Measurements from ENCODE around the gene FBXO10. TPM values are rescaled to one million over a fixed set of nuclear protein-coding genes. Genes with fewer than 3 reads are reported as not detected.
A peak's percentile ranks its signal among the peaks of the same experiment; 100 is the strongest.

The FBXO10 gene
- total and polyA plus RNA-seq, 10 of the 15 experiments (the other 5 are each of a cell fraction or from before 2014, with no cell fraction given): 1.6 to 17.2 (median 9.6) TPM

DNA sequence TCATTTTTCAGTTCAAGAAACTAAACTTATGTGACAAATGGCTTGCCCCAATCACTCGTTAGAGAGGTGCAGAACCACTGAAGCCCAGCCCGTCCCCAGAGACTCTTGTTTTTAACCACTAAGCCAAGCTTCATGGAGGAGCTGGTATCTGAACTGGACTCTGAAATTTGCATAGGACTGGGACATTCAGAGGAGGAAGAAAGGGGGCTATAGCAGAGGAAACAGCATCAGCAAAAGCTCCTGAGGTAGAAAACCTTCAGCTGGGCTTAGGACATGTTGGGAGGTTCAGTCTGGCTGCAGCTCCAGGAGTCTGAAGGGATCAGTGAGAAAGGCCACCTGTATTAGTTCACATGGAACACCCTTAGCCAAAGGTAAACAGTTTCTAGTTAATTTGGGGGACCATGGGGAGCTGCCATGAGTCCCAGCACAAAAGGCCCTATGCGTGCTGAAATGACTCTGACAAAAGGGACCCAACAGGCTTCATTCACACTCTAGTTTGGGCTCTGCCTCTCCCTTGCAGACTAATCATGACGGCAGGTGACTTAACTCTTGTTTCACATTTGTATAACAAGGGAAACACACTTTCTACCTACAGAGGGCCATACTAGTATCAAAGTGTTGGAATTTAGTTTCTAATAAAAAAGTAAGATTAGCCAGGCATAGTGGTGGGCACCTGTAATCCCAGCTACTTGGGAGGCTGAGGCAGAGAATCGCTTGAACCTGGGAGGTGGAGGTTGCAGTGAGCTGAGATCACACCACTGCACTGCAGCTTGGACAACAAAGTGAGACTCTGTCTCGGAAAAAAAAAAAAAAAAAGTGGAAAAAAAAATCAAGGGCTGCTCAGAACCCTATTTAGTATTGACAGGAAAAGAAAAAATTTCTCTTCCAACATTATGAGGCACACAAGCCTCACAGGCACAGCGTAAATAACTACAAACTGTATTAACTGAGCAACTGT, 10.2 kb downstream of the FBXO10 start (continued):
- TF ChIP-seq SP1 (IDR thresholded peaks at IDR 0.05; ENCODE audit: low read depth, low read length): peak; percentile 8
- no peak for TF ChIP-seq HDAC2 (IDR thresholded peaks at IDR 0.05)
- TF ChIP-seq, protein P1, sequence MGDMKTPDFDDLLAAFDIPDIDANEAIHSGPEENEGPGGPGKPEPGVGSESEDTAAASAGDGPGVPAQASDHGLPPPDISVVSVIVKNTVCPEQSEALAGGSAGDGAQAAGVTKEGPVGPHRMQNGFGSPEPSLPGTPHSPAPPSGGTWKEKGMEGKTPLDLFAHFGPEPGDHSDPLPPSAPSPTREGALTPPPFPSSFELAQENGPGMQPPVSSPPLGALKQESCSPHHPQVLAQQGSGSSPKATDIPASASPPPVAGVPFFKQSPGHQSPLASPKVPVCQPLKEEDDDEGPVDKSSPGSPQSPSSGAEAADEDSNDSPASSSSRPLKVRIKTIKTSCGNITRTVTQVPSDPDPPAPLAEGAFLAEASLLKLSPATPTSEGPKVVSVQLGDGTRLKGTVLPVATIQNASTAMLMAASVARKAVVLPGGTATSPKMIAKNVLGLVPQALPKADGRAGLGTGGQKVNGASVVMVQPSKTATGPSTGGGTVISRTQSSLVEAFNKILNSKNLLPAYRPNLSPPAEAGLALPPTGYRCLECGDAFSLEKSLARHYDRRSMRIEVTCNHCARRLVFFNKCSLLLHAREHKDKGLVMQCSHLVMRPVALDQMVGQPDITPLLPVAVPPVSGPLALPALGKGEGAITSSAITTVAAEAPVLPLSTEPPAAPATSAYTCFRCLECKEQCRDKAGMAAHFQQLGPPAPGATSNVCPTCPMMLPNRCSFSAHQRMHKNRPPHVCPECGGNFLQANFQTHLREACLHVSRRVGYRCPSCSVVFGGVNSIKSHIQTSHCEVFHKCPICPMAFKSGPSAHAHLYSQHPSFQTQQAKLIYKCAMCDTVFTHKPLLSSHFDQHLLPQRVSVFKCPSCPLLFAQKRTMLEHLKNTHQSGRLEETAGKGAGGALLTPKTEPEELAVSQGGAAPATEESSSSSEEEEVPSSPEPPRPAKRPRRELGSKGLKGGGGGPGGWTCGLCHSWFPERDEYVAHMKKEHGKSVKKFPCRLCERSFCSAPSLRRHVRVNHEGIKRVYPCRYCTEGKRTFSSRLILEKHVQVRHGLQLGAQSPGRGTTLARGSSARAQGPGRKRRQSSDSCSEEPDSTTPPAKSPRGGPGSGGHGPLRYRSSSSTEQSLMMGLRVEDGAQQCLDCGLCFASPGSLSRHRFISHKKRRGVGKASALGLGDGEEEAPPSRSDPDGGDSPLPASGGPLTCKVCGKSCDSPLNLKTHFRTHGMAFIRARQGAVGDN (IDR thresholded peaks at IDR 0.05): no peak

DNA sequence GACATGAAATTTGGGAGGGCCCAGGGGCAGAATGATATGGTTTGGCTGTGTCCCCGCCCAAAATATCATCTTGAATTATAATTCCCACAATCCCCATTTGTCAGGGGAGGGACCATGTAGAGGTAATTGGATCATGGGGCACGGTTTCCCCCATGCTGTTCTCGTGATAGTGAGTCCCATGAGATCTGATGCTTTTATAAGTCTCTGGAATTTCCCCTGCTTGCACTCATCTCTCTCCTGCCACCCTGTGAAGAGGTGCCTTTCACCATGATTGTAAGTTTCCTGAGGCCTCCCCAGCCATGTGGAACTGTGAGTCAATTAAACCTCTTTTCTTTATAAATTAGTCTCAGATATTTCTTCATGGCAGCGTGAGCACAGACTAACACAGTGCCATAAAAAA, 11.3 kb downstream of the FBXO10 start:
- SMC1A ChIA-PET (ENCODE audit: uncharacterized antibody, unreplicated experiment): interaction anchor here (1.1 to 3.4 kb wide), 4 partner anchors 11 to 78 kb away, joined by 3 to 26 read pairs (median 9); partner anchors contain the start of genes FBXO10 and TOMM5
- H3K36me3 ChIP-seq (ENCODE audit: control insufficient read depth in 2 of 2, insufficient read depth in 2 of 2, low read length in 1 of 2): no peaks in the 10 kb centered on the region; a peak in 1 of 4 replicates
- TF ChIP-seq JUNB (IDR thresholded peaks at IDR 0.05) (no peak), SREBF1 (IDR thresholded peaks at IDR 0.05; ENCODE audit: low read length) (no peak), EED (IDR thresholded peaks at IDR 0.05; ENCODE audit: low read depth) (0 out of 2 replicates have a peak, but pooled peaks have one; percentile 3), ZBED1 (IDR thresholded peaks at IDR 0.05; ENCODE audit: borderline replicate concordance) (no peak), RBBP5 (conservative IDR thresholded peaks at IDR 0.05) (no peak), TARDBP (IDR thresholded peaks at IDR 0.05; ENCODE audit: borderline replicate concordance) (no peak), CBX5 (IDR thresholded peaks at IDR 0.05; ENCODE audit: low read depth) (peak; percentile 97)
- TF ChIP-seq, protein P2, sequence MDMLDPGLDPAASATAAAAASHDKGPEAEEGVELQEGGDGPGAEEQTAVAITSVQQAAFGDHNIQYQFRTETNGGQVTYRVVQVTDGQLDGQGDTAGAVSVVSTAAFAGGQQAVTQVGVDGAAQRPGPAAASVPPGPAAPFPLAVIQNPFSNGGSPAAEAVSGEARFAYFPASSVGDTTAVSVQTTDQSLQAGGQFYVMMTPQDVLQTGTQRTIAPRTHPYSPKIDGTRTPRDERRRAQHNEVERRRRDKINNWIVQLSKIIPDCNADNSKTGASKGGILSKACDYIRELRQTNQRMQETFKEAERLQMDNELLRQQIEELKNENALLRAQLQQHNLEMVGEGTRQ (IDR thresholded peaks at IDR 0.05; ENCODE audit: borderline replicate concordance, low read depth, low read length): no peak
- TF ChIP-seq, protein P3, sequence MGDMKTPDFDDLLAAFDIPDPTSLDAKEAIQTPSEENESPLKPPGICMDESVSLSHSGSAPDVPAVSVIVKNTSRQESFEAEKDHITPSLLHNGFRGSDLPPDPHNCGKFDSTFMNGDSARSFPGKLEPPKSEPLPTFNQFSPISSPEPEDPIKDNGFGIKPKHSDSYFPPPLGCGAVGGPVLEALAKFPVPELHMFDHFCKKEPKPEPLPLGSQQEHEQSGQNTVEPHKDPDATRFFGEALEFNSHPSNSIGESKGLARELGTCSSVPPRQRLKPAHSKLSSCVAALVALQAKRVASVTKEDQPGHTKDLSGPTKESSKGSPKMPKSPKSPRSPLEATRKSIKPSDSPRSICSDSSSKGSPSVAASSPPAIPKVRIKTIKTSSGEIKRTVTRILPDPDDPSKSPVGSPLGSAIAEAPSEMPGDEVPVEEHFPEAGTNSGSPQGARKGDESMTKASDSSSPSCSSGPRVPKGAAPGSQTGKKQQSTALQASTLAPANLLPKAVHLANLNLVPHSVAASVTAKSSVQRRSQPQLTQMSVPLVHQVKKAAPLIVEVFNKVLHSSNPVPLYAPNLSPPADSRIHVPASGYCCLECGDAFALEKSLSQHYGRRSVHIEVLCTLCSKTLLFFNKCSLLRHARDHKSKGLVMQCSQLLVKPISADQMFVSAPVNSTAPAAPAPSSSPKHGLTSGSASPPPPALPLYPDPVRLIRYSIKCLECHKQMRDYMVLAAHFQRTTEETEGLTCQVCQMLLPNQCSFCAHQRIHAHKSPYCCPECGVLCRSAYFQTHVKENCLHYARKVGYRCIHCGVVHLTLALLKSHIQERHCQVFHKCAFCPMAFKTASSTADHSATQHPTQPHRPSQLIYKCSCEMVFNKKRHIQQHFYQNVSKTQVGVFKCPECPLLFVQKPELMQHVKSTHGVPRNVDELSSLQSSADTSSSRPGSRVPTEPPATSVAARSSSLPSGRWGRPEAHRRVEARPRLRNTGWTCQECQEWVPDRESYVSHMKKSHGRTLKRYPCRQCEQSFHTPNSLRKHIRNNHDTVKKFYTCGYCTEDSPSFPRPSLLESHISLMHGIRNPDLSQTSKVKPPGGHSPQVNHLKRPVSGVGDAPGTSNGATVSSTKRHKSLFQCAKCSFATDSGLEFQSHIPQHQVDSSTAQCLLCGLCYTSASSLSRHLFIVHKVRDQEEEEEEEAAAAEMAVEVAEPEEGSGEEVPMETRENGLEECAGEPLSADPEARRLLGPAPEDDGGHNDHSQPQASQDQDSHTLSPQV (IDR thresholded peaks at IDR 0.05): no peak

More for the DNA sequence above, 11.3 kb downstream of the FBXO10 start:
- ATAC-seq (no peak), FAIRE-seq (no peak), DNase-seq (ENCODE audit: low read depth, low spot score) (no peak)
- H2AFZ ChIP-seq (ENCODE audit: control insufficient read depth, low read depth, low read length): no peak overlapping the region
- H3K4me1 ChIP-seq (ENCODE audit: control insufficient read depth, insufficient read depth, low read length): peaks cover 53% of the 10 kb centered on the region
- no TSS peak for BruUV-seq (replicated peaks)
- H3K4me3 ChIP-seq: 0 out of 2 replicates have a peak overlapping the region, but pooled peaks have one; percentile 14
- H3K9ac ChIP-seq (ENCODE audit: control insufficient read depth, insufficient read depth, low read length): no peak overlapping the region
- H3K27ac ChIP-seq (ENCODE audit: control insufficient read depth, insufficient read depth): peak overlapping the region; percentile 95
- peaks cover 16% of the 10 kb centered on the region for H3K79me2 ChIP-seq (ENCODE audit: control insufficient read depth, insufficient read depth, low read length)
- in situ Hi-C loops (cut with MboI) (no loop called here), intact Hi-C loops (cut with micrococcal nuclease; ENCODE audit: unreplicated experiment) (loop anchor here (1.0 to 5.0 kb wide), 2 partner anchors 33 to 156 kb away; no protein-coding TSS in a partner anchor)
- ChIA-PET RAD21 (ENCODE audit: unreplicated experiment) (interaction anchor here (1.1 to 2.1 kb wide), 3 partner anchors 9 to 78 kb away, joined by 3 to 13 read pairs (median 9); partner anchors contain the start of genes POLR1E and TOMM5), POLR2A (interaction anchor here (0.6 to 2.6 kb wide), 5 partner anchors 27 to 1172 kb away, joined by 3 to 9 read pairs (median 4); partner anchors contain the start of genes POLR1E and TOMM5), CTCF (interaction anchor here (1.3 to 3.7 kb wide), 3 partner anchors 11 to 25 kb away, joined by 6 to 18 read pairs (median 7); partner anchors contain the start of gene FBXO10)
- H3K27me3 ChIP-seq (replicated peaks in 1 of 2; ENCODE audit: control insufficient read depth in 2 of 2, insufficient read depth in 2 of 2, low read length in 1 of 2): no peaks in the 10 kb centered on the region
- no peaks in the 10 kb centered on the region for H4K20me1 ChIP-seq (ENCODE audit: control insufficient read depth, insufficient read depth)
- WGBS (ENCODE audit: insufficient coverage, insufficient replicate concordance, low lambda C conversion rate, missing lambda C conversion rate): 25% methylated on average over 4 of the region's 4 CpGs
- peaks cover 18% of the 10 kb centered on the region; the same call in 2 of the 3 replicates for H3K9me3 ChIP-seq (replicated peaks; ENCODE audit: control insufficient read depth, insufficient read depth, low read length)
- H3K4me2 ChIP-seq (ENCODE audit: control insufficient read depth, insufficient read depth): peak overlapping the region; percentile 95
